Measurements from ENCODE around the gene FBXO41. TPM values are rescaled to one million over a fixed set of nuclear protein-coding genes. Genes with fewer than 3 reads are reported as not detected.

Gene FBXO41
- total RNA-seq, 1 donor from 2014 or later: 10.1 TPM

DNA sequence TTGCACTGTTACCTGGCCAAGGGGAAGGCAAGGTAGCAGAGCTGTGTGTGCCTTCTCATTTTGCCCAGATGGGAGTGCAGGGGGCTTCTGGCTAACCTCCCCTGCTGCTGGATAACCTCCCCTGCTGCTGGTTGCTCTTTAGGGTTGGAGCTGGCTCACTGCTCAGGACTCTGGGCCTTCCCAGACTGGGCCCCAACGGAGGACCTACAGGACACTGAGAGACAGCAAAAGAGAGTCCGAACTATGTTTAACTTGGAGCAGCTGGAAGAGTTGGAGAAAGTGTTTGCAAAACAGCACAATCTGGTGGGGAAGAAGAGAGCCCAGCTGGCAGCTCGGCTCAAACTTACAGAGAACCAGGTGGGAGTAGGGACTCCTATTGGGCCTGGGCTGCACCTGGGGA lies 76.0 kb downstream of the FBXO41 start:
- Mint-ChIP-seq H3K9me3 (ENCODE audit: unreplicated experiment) (peaks cover 6% of the 10 kb centered on the region), H3K36me3 (ENCODE audit: low read depth, unreplicated experiment) (no peaks in the 10 kb centered on the region), H3K4me3 (ENCODE audit: unreplicated experiment) (no peak overlapping the region), H3K27ac (ENCODE audit: unreplicated experiment) (no peak overlapping the region), H3K27me3 (ENCODE audit: low read depth, unreplicated experiment) (peaks cover 42% of the 10 kb centered on the region), H3K4me1 (ENCODE audit: low read depth, unreplicated experiment) (peaks cover 1% of the 10 kb centered on the region)
- H3K9me3 ChIP-seq (ENCODE audit: insufficient read depth, low read depth, low read length): no peaks in the 10 kb centered on the region
- TF ChIP-seq, protein P1, sequence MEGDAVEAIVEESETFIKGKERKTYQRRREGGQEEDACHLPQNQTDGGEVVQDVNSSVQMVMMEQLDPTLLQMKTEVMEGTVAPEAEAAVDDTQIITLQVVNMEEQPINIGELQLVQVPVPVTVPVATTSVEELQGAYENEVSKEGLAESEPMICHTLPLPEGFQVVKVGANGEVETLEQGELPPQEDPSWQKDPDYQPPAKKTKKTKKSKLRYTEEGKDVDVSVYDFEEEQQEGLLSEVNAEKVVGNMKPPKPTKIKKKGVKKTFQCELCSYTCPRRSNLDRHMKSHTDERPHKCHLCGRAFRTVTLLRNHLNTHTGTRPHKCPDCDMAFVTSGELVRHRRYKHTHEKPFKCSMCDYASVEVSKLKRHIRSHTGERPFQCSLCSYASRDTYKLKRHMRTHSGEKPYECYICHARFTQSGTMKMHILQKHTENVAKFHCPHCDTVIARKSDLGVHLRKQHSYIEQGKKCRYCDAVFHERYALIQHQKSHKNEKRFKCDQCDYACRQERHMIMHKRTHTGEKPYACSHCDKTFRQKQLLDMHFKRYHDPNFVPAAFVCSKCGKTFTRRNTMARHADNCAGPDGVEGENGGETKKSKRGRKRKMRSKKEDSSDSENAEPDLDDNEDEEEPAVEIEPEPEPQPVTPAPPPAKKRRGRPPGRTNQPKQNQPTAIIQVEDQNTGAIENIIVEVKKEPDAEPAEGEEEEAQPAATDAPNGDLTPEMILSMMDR (IDR thresholded peaks at IDR 0.05; ENCODE audit: insufficient read depth, low read depth, low read length): no peak
- no peak for TF ChIP-seq EZH2 (IDR thresholded peaks at IDR 0.05; ENCODE audit: insufficient read depth, low read length)
- H3K4me2 ChIP-seq (ENCODE audit: low read length): no peak overlapping the region
- no peaks in the 10 kb centered on the region for H3K79me2 ChIP-seq (ENCODE audit: insufficient read depth, low read length)
- no peaks in the 10 kb centered on the region for H4K20me1 ChIP-seq (ENCODE audit: insufficient read depth, low read length)
- DNase-seq (ENCODE audit: low read depth): no peak
- H3K4me1 ChIP-seq (ENCODE audit: insufficient read depth, low read length): no peaks in the 10 kb centered on the region
- peaks cover 32% of the 10 kb centered on the region for H3K27me3 ChIP-seq (ENCODE audit: insufficient read depth, low read length)
- no peak overlapping the region for H2AFZ ChIP-seq (ENCODE audit: low read depth, low read length)
- H3K36me3 ChIP-seq (ENCODE audit: insufficient read depth, low read length): no peaks in the 10 kb centered on the region
- H3K4me3 ChIP-seq (ENCODE audit: insufficient read depth, low read depth, low read length): no peak overlapping the region
- H3K27ac ChIP-seq (ENCODE audit: low read depth, low read length): no peak overlapping the region
- FAIRE-seq: no peak
- no peak overlapping the region for H3K9ac ChIP-seq (ENCODE audit: low read length)

DNA sequence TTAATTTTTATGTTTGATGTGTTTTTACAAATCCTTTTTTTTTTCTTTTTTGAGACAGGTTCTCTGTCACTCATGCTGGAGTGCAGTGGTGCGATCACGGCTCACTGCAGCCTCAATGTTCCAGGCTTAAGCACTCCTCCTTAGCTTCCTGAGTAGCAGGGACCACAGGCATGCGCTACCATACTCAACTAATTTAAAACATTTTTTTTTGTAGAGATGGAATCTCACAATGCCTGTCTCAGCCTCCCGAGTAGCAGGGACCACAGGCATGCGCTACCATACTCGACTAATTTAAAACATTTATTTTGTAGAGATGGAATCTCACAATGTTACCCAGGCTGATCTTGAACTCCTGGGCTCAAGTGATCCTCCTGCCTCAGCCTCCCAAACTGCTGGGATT lies 78.7 kb downstream of the FBXO41 start:
- no peak overlapping the region for H3K27ac ChIP-seq (ENCODE audit: low read depth, low read length)
- Mint-ChIP-seq H3K4me3 (ENCODE audit: unreplicated experiment) (no peak overlapping the region), H3K27me3 (ENCODE audit: low read depth, unreplicated experiment) (peaks cover 52% of the 10 kb centered on the region), H3K36me3 (ENCODE audit: low read depth, unreplicated experiment) (no peaks in the 10 kb centered on the region), H3K4me1 (ENCODE audit: low read depth, unreplicated experiment) (no peaks in the 10 kb centered on the region), H3K27ac (ENCODE audit: unreplicated experiment) (no peak overlapping the region), H3K9me3 (ENCODE audit: unreplicated experiment) (peaks cover 8% of the 10 kb centered on the region)
- H3K4me2 ChIP-seq (ENCODE audit: low read length): no peak overlapping the region
- H3K9me3 ChIP-seq (ENCODE audit: insufficient read depth, low read depth, low read length): no peaks in the 10 kb centered on the region
- TF ChIP-seq, protein P1 (IDR thresholded peaks at IDR 0.05; ENCODE audit: insufficient read depth, low read depth, low read length): no peak
- TF ChIP-seq EZH2 (IDR thresholded peaks at IDR 0.05; ENCODE audit: insufficient read depth, low read length): no peak
- DNase-seq (ENCODE audit: low read depth) (peak; percentile 10), FAIRE-seq (no peak)
- H3K36me3 ChIP-seq (ENCODE audit: insufficient read depth, low read length): no peaks in the 10 kb centered on the region
- no peaks in the 10 kb centered on the region for H3K4me1 ChIP-seq (ENCODE audit: insufficient read depth, low read length)
- H2AFZ ChIP-seq (ENCODE audit: low read depth, low read length): no peak overlapping the region
- H3K4me3 ChIP-seq (ENCODE audit: insufficient read depth, low read depth, low read length): no peak overlapping the region
- H3K9ac ChIP-seq (ENCODE audit: low read length): no peak overlapping the region
- no peaks in the 10 kb centered on the region for H3K79me2 ChIP-seq (ENCODE audit: insufficient read depth, low read length)
- no peaks in the 10 kb centered on the region for H4K20me1 ChIP-seq (ENCODE audit: insufficient read depth, low read length)
- peaks cover 53% of the 10 kb centered on the region for H3K27me3 ChIP-seq (ENCODE audit: insufficient read depth, low read length)

Other genes starting within 250 kb of the FBXO41 start
- gene SFXN5, start 212.8 kb downstream of the FBXO41 start, total RNA-seq: 14.9 and 15.9 TPM in 2 replicates
- 56.0 and 70.5 TPM in 2 replicates for gene RAB11FIP5, start 171.5 kb downstream of the FBXO41 start, total RNA-seq
- not detected in 2 replicates for gene NOTO, start 81.9 kb downstream of the FBXO41 start, total RNA-seq
- 12.8 and 14.5 TPM in 2 replicates for gene SMYD5, start 70.2 kb downstream of the FBXO41 start, total RNA-seq
- gene PRADC1, start 51.2 kb downstream of the FBXO41 start, total RNA-seq: 13.1 and 16.7 TPM in 2 replicates
- gene CCT7, start 50.2 kb downstream of the FBXO41 start, total RNA-seq: 315 and 359 TPM in 2 replicates
- not detected in 2 replicates for gene EGR4, start 9.1 kb upstream of the FBXO41 start, total RNA-seq
- gene ALMS1, start 101.4 kb upstream of the FBXO41 start, total RNA-seq: 14.6 and 15.0 TPM in 2 replicates

All from astrocyte (in vitro differentiated cells and primary cell).